Left cardiac atrium (tissue), 4 donors: Measurements from ENCODE around the gene TRAF5. TPM values are rescaled to one million over a fixed set of nuclear protein-coding genes. Genes with fewer than 3 reads are reported as not detected.
A peak's percentile ranks its signal among the peaks of the same experiment; 100 is the strongest.
"Not testable (repeated sequence)": the region's sequence is repeated elsewhere in the genome, so short reads cannot be mapped to it uniquely, and the experiment has no call there.

Source experiments
- ATAC-seq, 2 donors: fragments of 200-7000 bp; cut with Tn5 transposase; one replicate each; pipeline ENCODE4 v1.9.1; 2020; ENCODE audit warnings: mild to moderate bottlenecking in 2 of 2, moderate library complexity in 2 of 2
- DNase-seq: peaks from one replicate; pipeline ENCODE4 v3.0.0-alpha.2; 2020
- intact Hi-C, 2 donors: fragments of 100-400 bp; cut with DNase I; formaldehyde crosslinking; loops; one replicate each; pipeline versions ENCODE4 v1.14.1 to v1.15.1; 2022 to 2023
- total RNA-seq, 2 donors: library from RNA; stranded (reverse); fragmentation: NEBNext Ultra II Directional; extraction: Animal tissue kit (Norgen Biotek cat#: 25700); gene quantifications; one replicate each; pipeline ENCODE4 v1.2.1, GENCODE V29; 2021
- donor health status: DM: no; HTN: yes; CAD: no.
- donor health status: DM: no; HTN: yes; CAD: no; lungs with severe emphysema.
- donor health status: DM: yes; HTN: yes; CAD: no.
- donor health status: Dilated cardiomyopathy.

The TRAF5 gene
- total RNA-seq, 2 donors from 2014 or later = 5.2 to 5.3 TPM

- DNase-seq = no peak
- no peak for ATAC-seq
- intact Hi-C loops = no loop called here
Measured at GRCh38 chr1:211339631-211340041, 13.0 kb downstream of the TRAF5 start.

- intact Hi-C loops = no loop called here
Measured at GRCh38 chr1:211340622-211341507, 14.2 kb downstream of the TRAF5 start.

GRCh38 chr1:211341999-211342398 lies 15.4 kb downstream of the TRAF5 start:
- ATAC-seq (no peak), DNase-seq (no peak)
- intact Hi-C loops = no loop called here

More at GRCh38 chr1:211340622-211341507, 14.2 kb downstream of the TRAF5 start:
- ATAC-seq (peak in 1 of 2 donors; percentile 27), DNase-seq (no peak)

GRCh38 chr1:211343607-211344006 lies 17.0 kb downstream of the TRAF5 start:
- DNase-seq (no peak), ATAC-seq (no peak)
- intact Hi-C loops = no loop called here

- DNase-seq (no peak), ATAC-seq (peak in 1 of 2 donors; percentile 13)
- intact Hi-C loops = no loop called here
Measured at GRCh38 chr1:211344152-211344618, 17.6 kb downstream of the TRAF5 start.

GRCh38 chr1:211345719-211346118 lies 19.1 kb downstream of the TRAF5 start:
- intact Hi-C loops = no loop called here
- no peak for ATAC-seq
- DNase-seq = no peak

- no peak for ATAC-seq
- intact Hi-C loops = no loop called here
- no peak for DNase-seq
Measured at GRCh38 chr1:211347077-211347844, 20.6 kb downstream of the TRAF5 start.

GRCh38 chr1:211348547-211348946 lies 21.9 kb downstream of the TRAF5 start:
- DNase-seq (no peak), ATAC-seq (no peak)
- intact Hi-C loops = no loop called here

GRCh38 chr1:211349741-211350140 lies 23.1 kb downstream of the TRAF5 start:
- DNase-seq (no peak), ATAC-seq (no peak)
- intact Hi-C loops = no loop called here

- ATAC-seq, intact Hi-C loops: not testable (repeated sequence)
Measured at GRCh38 chr1:211352055-211352454, 25.4 kb downstream of the TRAF5 start.

GRCh38 chr1:211352465-211352864 lies 25.8 kb downstream of the TRAF5 start:
- no peak for ATAC-seq

More at GRCh38 chr1:211352055-211352454, 25.4 kb downstream of the TRAF5 start:
- DNase-seq = not testable (repeated sequence)

GRCh38 chr1:211352985-211353515 lies 26.4 kb downstream of the TRAF5 start:
- ATAC-seq = peak; percentile 26 to 50

More at GRCh38 chr1:211352465-211352864, 25.8 kb downstream of the TRAF5 start:
- intact Hi-C loops = no loop called here
- DNase-seq = no peak

GRCh38 chr1:211353562-211354212 lies 27.1 kb downstream of the TRAF5 start:
- intact Hi-C loops = no loop called here
- ATAC-seq (no peak), DNase-seq (no peak)

More at GRCh38 chr1:211352985-211353515, 26.4 kb downstream of the TRAF5 start:
- intact Hi-C loops = no loop called here
- no peak for DNase-seq

- no peak for DNase-seq
- no peak for ATAC-seq
- intact Hi-C loops = no loop called here
Measured at GRCh38 chr1:211355873-211356272, 29.2 kb downstream of the TRAF5 start.

- intact Hi-C loops = no loop called here
- ATAC-seq = peak in 1 of 2 donors; percentile 89
- no peak for DNase-seq
Measured at GRCh38 chr1:211356723-211357407, 30.2 kb downstream of the TRAF5 start.

- DNase-seq = no peak
- ATAC-seq = no peak
- intact Hi-C loops = no loop called here
Measured at GRCh38 chr1:211358685-211359084, 32.1 kb downstream of the TRAF5 start.

GRCh38 chr1:211359876-211360275 lies 33.2 kb downstream of the TRAF5 start:
- intact Hi-C loops = no loop called here
- DNase-seq = no peak
- no peak for ATAC-seq

- ATAC-seq (no peak), DNase-seq (no peak)
- intact Hi-C loops = no loop called here
Measured at GRCh38 chr1:211361202-211361601, 34.6 kb downstream of the TRAF5 start.

- ATAC-seq = no peak
- no peak for DNase-seq
- intact Hi-C loops = no loop called here
Measured at GRCh38 chr1:211369640-211370039, 43.0 kb downstream of the TRAF5 start.
